Colonic mucosa (tissue), 4 donors: Measurements from ENCODE around the gene AEBP2. TPM values are rescaled to one million over a fixed set of nuclear protein-coding genes. Genes with fewer than 3 reads are reported as not detected.
A peak's percentile ranks its signal among the peaks of the same experiment; 100 is the strongest.

Source experiments
- DNase-seq: peaks from one replicate; pipeline ENCODE4 v3.0.0-alpha.2; 2020
- H3K27ac ChIP-seq: fragments of 200-600 bp; one replicate; pipeline ENCODE4 v1.8.0; 2021
- H3K27me3 ChIP-seq: fragments of 200-600 bp; one replicate; pipeline ENCODE4 v1.8.0; 2021
- H3K36me3 ChIP-seq: fragments of 200-600 bp; one replicate; pipeline ENCODE4 v1.8.0; 2021
- H3K4me1 ChIP-seq: fragments of 200-600 bp; one replicate; pipeline ENCODE4 v1.8.0; 2021; ENCODE audit warnings: mild to moderate bottlenecking
- H3K4me3 ChIP-seq: fragments of 200-600 bp; one replicate; pipeline ENCODE4 v1.8.0; 2021
- H3K9ac ChIP-seq, 2 donors: one replicate each; pipeline ENCODE4 v1.7.0; 2013; ENCODE audit warnings: control low read depth in 2 of 2, low read depth in 2 of 2, low read length in 2 of 2
- H3K9me3 ChIP-seq: fragments of 200-600 bp; one replicate; pipeline ENCODE4 v1.8.0; 2021
- intact Hi-C: fragments of 100-400 bp; cut with DNase I; formaldehyde crosslinking; loops from one replicate; pipeline ENCODE4 v1.14.1; 2022
- total RNA-seq, 2 donors: library from RNA; stranded (reverse); fragmentation: NEBNext Ultra II Directional in 1 of 2; extraction: Animal tissue kit (Norgen Biotek cat#: 25700) in 1 of 2; gene quantifications; one replicate each; pipeline ENCODE4 v1.2.1, GENCODE V29; 2021
- TF ChIP-seq, protein P1 (sequence below): fragments of 200-600 bp; IDR thresholded peaks from one replicate; pipeline ENCODE4 v1.8.0; 2022; ENCODE audit warnings: antibody characterized with exemption, mild to moderate bottlenecking
- donor health status: healthy.
- donor health status: DM: no; HTN: no; CAD: no.
- donor health status: DM: no; HTN: no; CAD: no.

The AEBP2 gene
- total RNA-seq, 2 donors from 2014 or later, result 25.5 to 37.7 TPM

DNA sequence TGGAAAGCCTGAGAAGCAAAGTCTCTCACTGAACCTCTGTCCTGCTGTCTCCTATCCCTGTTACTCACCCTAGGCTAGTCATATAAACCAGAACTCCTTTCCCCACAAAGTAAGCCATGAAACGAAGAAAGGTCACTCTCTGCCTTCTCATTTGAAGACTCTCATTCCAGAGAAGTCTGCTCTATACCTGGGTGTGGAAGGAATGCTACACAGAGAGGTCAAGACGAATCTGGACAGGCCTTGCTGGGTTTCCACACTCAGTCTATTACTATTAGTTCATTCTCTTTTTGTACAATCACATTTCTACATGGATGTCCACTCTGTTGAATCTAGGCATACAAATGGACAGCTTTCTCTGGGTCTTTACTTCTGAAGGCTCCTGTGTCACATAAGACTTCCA is 2.4 kb upstream of the AEBP2 start:
- Histone ChIP-seq H3K36me3 (no peaks in the 10 kb centered on the region), H3K27ac (no peak overlapping the region), H3K4me1 (no peaks in the 10 kb centered on the region), H3K9me3 (no peaks in the 10 kb centered on the region), H3K27me3 (no peaks in the 10 kb centered on the region), H3K9ac (no peak overlapping the region), H3K4me3 (no peak overlapping the region)
- TF ChIP-seq, protein P1, sequence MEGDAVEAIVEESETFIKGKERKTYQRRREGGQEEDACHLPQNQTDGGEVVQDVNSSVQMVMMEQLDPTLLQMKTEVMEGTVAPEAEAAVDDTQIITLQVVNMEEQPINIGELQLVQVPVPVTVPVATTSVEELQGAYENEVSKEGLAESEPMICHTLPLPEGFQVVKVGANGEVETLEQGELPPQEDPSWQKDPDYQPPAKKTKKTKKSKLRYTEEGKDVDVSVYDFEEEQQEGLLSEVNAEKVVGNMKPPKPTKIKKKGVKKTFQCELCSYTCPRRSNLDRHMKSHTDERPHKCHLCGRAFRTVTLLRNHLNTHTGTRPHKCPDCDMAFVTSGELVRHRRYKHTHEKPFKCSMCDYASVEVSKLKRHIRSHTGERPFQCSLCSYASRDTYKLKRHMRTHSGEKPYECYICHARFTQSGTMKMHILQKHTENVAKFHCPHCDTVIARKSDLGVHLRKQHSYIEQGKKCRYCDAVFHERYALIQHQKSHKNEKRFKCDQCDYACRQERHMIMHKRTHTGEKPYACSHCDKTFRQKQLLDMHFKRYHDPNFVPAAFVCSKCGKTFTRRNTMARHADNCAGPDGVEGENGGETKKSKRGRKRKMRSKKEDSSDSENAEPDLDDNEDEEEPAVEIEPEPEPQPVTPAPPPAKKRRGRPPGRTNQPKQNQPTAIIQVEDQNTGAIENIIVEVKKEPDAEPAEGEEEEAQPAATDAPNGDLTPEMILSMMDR, result no peak
- intact Hi-C loops, result no loop called here
- no peak for DNase-seq

DNA sequence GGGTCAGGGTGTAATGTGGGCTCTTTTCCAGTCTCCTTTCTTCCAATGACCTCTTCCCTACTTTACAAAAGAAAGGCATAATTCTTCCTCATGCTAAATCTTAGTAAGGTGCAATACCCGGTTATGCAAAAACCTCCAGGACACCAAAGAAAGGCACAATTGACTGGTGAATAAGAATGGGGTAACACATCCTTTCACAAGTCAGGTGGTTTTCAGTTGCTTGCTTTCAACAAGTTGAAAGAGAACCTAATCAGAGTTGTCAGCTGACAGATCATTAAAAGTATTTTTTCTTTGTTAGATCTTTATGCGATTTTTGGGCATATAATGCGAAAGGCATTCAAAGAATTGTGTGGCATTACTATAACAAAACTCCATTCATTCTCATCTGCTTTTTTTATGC is 1.3 kb upstream of the AEBP2 start:
- DNase-seq, result no peak
- no peak overlapping the region for H3K27ac ChIP-seq
- no peaks in the 10 kb centered on the region for H3K4me1 ChIP-seq
- H3K36me3 ChIP-seq, result no peaks in the 10 kb centered on the region
- no peak overlapping the region for H3K4me3 ChIP-seq
- H3K27me3 ChIP-seq, result no peaks in the 10 kb centered on the region
- no peak overlapping the region for H3K9ac ChIP-seq
- H3K9me3 ChIP-seq, result no peaks in the 10 kb centered on the region
- intact Hi-C loops, result no loop called here
- TF ChIP-seq, protein P1, result no peak

DNA sequence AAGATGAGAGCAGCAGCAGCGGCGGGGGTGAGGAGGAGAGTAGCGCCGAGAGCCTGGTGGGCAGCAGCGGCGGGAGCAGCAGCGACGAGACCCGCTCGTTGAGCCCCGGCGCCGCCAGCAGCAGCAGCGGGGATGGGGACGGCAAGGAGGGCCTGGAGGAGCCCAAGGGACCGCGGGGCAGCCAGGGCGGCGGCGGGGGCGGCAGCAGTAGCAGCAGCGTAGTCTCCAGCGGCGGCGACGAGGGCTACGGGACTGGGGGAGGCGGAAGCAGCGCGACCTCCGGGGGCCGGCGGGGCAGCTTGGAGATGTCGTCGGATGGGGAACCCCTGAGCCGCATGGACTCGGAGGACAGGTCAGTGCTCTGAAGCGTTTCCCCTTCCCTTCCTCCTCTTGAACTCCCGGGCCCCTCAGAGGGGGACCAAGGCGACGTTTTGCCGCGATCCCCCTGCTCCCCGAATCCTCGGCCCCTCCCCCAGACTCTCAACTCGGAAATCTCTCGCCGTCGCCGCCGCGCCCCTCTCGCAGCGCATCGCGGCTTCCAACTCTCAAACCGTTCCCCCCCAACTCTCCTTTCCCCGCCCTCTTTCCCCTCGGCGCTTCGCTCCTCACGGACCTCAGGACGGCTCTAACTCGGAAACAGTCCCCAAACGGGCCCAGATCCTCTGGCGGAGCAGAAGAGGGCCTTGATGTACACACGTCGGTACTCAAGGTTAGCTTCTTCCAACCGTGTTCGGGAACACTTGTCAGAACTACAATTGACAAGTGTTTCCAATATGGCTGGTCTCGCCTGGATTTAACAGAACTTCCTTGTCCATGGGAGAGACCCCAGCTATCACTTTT is 947 bp downstream of the AEBP2 start:
- H3K9ac ChIP-seq, result peak overlapping the region; percentile 52 to 91
- DNase-seq, result peak; percentile 66
- H3K36me3 ChIP-seq, result no peaks in the 10 kb centered on the region
- peak overlapping the region; percentile 66 for H3K4me3 ChIP-seq
- intact Hi-C loops, result no loop called here
- TF ChIP-seq, protein P1, result no peak
- no peaks in the 10 kb centered on the region for H3K27me3 ChIP-seq
- H3K9me3 ChIP-seq, result no peaks in the 10 kb centered on the region
- no peaks in the 10 kb centered on the region for H3K4me1 ChIP-seq
- peak overlapping the region; percentile 73 for H3K27ac ChIP-seq

- peak overlapping the region; percentile 52 to 91 for H3K9ac ChIP-seq
- H3K27me3 ChIP-seq, result no peaks in the 10 kb centered on the region
- peak overlapping the region; percentile 66 for H3K4me3 ChIP-seq
- H3K36me3 ChIP-seq, result no peaks in the 10 kb centered on the region
- intact Hi-C loops, result no loop called here
- H3K9me3 ChIP-seq, result no peaks in the 10 kb centered on the region
- H3K4me1 ChIP-seq, result no peaks in the 10 kb centered on the region
- TF ChIP-seq, protein P1, result no peak
- no peak overlapping the region for H3K27ac ChIP-seq
- DNase-seq, result no peak
These were observed 1.6 kb downstream of the AEBP2 start for GRCh38 chr12:19440916-19441315.

DNA sequence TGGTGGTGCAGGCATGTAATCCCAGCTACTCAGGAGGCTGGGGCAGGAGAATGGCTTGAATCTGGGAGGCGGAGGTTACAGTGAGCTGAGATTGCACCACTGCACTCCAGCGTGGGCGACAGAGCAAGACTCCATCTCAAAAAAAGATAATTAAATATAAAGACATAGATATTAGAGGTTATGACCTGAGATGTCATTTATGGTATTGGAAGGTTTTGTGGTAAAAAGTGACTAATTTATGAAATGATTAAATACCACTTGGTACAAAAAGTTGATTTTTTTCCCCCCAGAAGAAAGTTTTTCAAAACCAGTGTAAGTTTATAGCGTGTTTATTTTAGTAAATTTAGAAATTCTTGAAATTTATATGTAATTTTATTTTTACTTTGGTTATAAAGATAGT is 4.3 kb downstream of the AEBP2 start:
- H3K4me1 ChIP-seq, result no peaks in the 10 kb centered on the region
- no peak overlapping the region for H3K9ac ChIP-seq
- no peaks in the 10 kb centered on the region for H3K9me3 ChIP-seq
- no peak overlapping the region for H3K27ac ChIP-seq
- H3K4me3 ChIP-seq, result no peak overlapping the region
- no peaks in the 10 kb centered on the region for H3K27me3 ChIP-seq
- no peak for DNase-seq
- TF ChIP-seq, protein P1, result no peak
- intact Hi-C loops, result no loop called here
- H3K36me3 ChIP-seq, result no peaks in the 10 kb centered on the region
